ENCODE measurements around the gene DUS4L. TPM values are rescaled to one million over a fixed set of nuclear protein-coding genes. Genes with fewer than 3 reads are reported as not detected.

DUS4L gene
- total and polyA plus RNA-seq, 3 experiments from 2014 or later, result 6.6 to 11.6 (median 11.6) TPM

GRCh38 chr7:107609811-107610261, 46.1 kb downstream of the DUS4L start:
- H3K36me3 Mint-ChIP-seq, result peaks cover 10 to 33% (median 17%) of the 10 kb centered on the region in 3 donors
- no peak overlapping the region for H3K27ac ChIP-seq (ENCODE audit: low read depth, low read length)
- H3K27me3 Mint-ChIP-seq, result no peaks in the 10 kb centered on the region
- no peak overlapping the region for H3K4me3 ChIP-seq (ENCODE audit: low read length)
- H3K4me1 ChIP-seq (ENCODE audit: insufficient read depth, low read length), result no peaks in the 10 kb centered on the region
- no peaks in the 10 kb centered on the region for H3K9me3 ChIP-seq (ENCODE audit: low read length)
- no peaks in the 10 kb centered on the region for H3K9me3 Mint-ChIP-seq
- H3K4me1 Mint-ChIP-seq, result no peaks in the 10 kb centered on the region
- peaks cover 5% of the 10 kb centered on the region for H3K36me3 ChIP-seq (ENCODE audit: insufficient read depth, low read length)
- H3K4me3 Mint-ChIP-seq, result no peak overlapping the region
- POLR2A ChIA-PET, result no interaction called here
- CTCF ChIA-PET, result no interaction called here
- H3K27me3 ChIP-seq (ENCODE audit: insufficient read depth, low read length, poor library complexity, severe bottlenecking), result no peaks in the 10 kb centered on the region
- H3K27ac Mint-ChIP-seq, result no peak overlapping the region
- no peak for DNase-seq

- Mint-ChIP-seq H3K4me3 (no peak overlapping the region), H3K9me3 (no peaks in the 10 kb centered on the region), H3K4me1 (no peaks in the 10 kb centered on the region), H3K27ac (no peak overlapping the region), H3K27me3 (no peaks in the 10 kb centered on the region), H3K36me3 (peaks cover 10 to 36% (median 16%) of the 10 kb centered on the region in 3 donors)
- DNase-seq, result no peak
- Histone ChIP-seq H3K4me1 (ENCODE audit: insufficient read depth, low read length) (no peaks in the 10 kb centered on the region), H3K27ac (ENCODE audit: low read depth, low read length) (no peak overlapping the region), H3K36me3 (ENCODE audit: insufficient read depth, low read length) (peaks cover 5% of the 10 kb centered on the region), H3K27me3 (ENCODE audit: insufficient read depth, low read length, poor library complexity, severe bottlenecking) (no peaks in the 10 kb centered on the region), H3K9me3 (ENCODE audit: low read length) (no peaks in the 10 kb centered on the region), H3K4me3 (ENCODE audit: low read length) (no peak overlapping the region)
- ChIA-PET POLR2A (no interaction called here), CTCF (no interaction called here)
Measured at GRCh38 chr7:107610323-107610722, 46.6 kb downstream of the DUS4L start.

DNA sequence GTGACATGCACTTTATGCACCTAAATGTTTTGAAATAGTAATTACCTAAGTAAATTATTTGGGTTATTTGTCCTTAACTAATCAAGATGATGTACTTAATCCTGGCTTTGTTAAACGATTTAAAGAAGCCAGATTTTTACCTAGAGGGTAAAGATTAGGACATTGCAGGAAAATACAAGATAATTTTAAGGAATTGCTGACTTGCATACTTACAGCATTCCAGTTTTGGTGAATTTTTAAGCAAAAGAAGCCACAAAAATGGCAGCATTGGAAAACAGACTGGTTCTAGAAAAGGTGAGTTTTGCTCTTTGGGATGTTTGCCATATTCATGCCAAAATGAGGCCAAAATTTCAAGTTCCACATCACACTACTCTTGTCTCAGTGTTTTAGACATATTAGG, 49.7 kb downstream of the DUS4L start:
- H3K27me3 ChIP-seq (ENCODE audit: insufficient read depth, low read length, poor library complexity, severe bottlenecking), result no peaks in the 10 kb centered on the region
- H3K9me3 ChIP-seq (ENCODE audit: low read length), result no peaks in the 10 kb centered on the region
- H3K36me3 ChIP-seq (ENCODE audit: insufficient read depth, low read length), result peaks cover 5% of the 10 kb centered on the region
- Mint-ChIP-seq H3K27ac (peak overlapping the region in 1 of 8 donors; percentile 1), H3K9me3 (no peaks in the 10 kb centered on the region), H3K4me1 (no peaks in the 10 kb centered on the region), H3K27me3 (no peaks in the 10 kb centered on the region), H3K36me3 (peaks cover 10 to 44% (median 11%) of the 10 kb centered on the region in 3 donors), H3K4me3 (no peak overlapping the region)
- ChIA-PET CTCF (no interaction called here), POLR2A (no interaction called here)
- H3K4me3 ChIP-seq (ENCODE audit: low read length), result no peak overlapping the region
- no peaks in the 10 kb centered on the region for H3K4me1 ChIP-seq (ENCODE audit: insufficient read depth, low read length)
- H3K27ac ChIP-seq (ENCODE audit: low read depth, low read length), result no peak overlapping the region
- DNase-seq, result no peak

DNA sequence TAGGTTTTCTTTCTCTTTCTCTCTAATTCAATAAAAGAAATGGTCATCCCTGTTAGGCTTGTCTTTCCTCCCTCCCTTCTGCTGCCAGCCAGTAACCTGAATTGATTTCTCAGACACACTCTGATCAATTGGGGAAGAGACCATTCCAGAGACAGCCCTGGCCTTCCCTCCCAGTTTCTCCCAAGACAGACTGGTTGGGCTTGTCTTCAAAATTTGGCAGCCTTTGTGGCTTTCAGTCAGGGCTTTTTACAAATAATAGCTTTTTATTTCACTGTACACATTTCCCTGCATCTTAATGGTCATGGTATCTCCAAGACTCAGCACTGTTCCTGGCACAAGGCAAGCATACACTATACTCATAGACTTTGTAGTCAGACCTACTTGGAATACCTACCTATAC, 50.2 kb downstream of the DUS4L start:
- no peaks in the 10 kb centered on the region for H3K4me1 ChIP-seq (ENCODE audit: insufficient read depth, low read length)
- POLR2A ChIA-PET, result no interaction called here
- no peaks in the 10 kb centered on the region for H3K9me3 Mint-ChIP-seq
- peak overlapping the region in 1 of 8 donors; percentile 1 for H3K27ac Mint-ChIP-seq
- H3K36me3 ChIP-seq (ENCODE audit: insufficient read depth, low read length), result peaks cover 5% of the 10 kb centered on the region
- DNase-seq, result no peak
- H3K27ac ChIP-seq (ENCODE audit: low read depth, low read length), result no peak overlapping the region
- H3K27me3 Mint-ChIP-seq, result no peaks in the 10 kb centered on the region
- H3K9me3 ChIP-seq (ENCODE audit: low read length), result no peaks in the 10 kb centered on the region
- H3K4me3 Mint-ChIP-seq, result no peak overlapping the region
- CTCF ChIA-PET, result no interaction called here
- no peaks in the 10 kb centered on the region for H3K4me1 Mint-ChIP-seq
- peaks cover 7 to 42% (median 9%) of the 10 kb centered on the region in 3 donors for H3K36me3 Mint-ChIP-seq
- H3K4me3 ChIP-seq (ENCODE audit: low read length), result no peak overlapping the region
- no peaks in the 10 kb centered on the region for H3K27me3 ChIP-seq (ENCODE audit: insufficient read depth, low read length, poor library complexity, severe bottlenecking)

GRCh38 chr7:107614425-107614824, 50.7 kb downstream of the DUS4L start:
- Histone ChIP-seq H3K27me3 (ENCODE audit: insufficient read depth, low read length, poor library complexity, severe bottlenecking) (no peaks in the 10 kb centered on the region), H3K4me1 (ENCODE audit: insufficient read depth, low read length) (no peaks in the 10 kb centered on the region), H3K4me3 (ENCODE audit: low read length) (no peak overlapping the region), H3K27ac (ENCODE audit: low read depth, low read length) (no peak overlapping the region), H3K36me3 (ENCODE audit: insufficient read depth, low read length) (peaks cover 5% of the 10 kb centered on the region), H3K9me3 (ENCODE audit: low read length) (no peaks in the 10 kb centered on the region)
- Mint-ChIP-seq H3K9me3 (no peaks in the 10 kb centered on the region), H3K4me1 (no peaks in the 10 kb centered on the region), H3K27me3 (no peaks in the 10 kb centered on the region), H3K27ac (no peak overlapping the region), H3K4me3 (no peak overlapping the region), H3K36me3 (peaks cover 4 to 39% (median 8%) of the 10 kb centered on the region in 3 donors)
- no peak for DNase-seq
- CTCF ChIA-PET, result no interaction called here
- POLR2A ChIA-PET, result no interaction called here

DNA sequence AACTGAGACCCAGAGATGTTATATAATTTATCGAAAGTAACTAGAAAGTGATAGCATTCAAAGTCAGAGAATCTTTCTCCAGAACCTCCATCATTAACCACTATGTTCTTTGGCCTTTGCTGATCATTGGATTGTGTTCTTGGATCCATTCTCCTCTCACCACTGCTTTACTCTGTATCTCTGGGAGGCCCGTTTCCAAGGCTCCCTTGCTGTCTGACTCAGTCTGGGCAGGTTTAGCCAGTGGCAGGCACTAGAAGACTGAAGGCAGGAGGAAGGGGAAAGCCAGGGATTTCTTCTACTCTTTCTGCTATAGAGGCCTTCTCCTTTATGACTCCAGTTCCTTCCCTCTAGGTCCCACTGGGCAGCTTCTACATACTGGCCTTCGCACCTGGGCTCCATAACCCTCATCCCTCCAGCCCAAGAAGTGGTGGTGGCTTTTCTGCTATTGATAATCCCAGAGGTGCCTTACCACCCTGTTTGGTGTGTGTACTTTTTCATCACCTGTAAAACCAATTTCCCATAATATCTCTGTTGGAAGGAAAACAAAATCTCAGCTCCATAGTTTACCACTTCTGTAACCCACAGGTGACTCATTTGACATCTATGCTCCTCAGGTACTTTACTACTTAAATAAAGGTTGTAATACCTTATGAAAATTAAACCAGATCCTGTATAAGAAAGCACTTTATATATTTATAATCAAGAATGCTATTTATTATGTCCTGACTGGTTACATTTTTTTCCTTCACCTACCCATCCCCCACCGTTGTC, 52.3 kb downstream of the DUS4L start:
- peak overlapping the region in 1 of 8 donors; percentile 86 for H3K27ac Mint-ChIP-seq
- no peak for DNase-seq

DNA sequence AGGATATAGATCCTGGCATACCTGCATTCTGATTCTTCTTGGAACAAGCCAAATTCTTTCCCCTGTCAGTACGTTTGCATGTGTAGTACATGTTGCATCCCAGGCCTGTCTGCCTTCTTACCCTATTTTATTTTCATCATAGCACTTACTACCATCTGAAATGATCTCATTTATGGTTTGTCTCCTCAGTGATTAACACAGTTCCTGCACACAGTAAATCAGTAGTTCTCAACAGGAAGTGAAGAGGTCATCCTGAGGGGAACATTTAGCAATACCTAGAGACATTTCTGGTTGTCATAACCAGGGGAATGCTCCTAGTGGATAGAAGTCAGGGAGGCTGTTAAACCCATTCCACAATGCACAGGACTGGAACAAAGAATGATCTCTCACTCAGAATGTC, 58.7 kb downstream of the DUS4L start:
- CTCF ChIA-PET, result no interaction called here
- POLR2A ChIA-PET, result no interaction called here
- no peaks in the 10 kb centered on the region for H3K27me3 Mint-ChIP-seq
- peaks cover 1 to 8% (median 5%) of the 10 kb centered on the region in 3 donors for H3K36me3 Mint-ChIP-seq
- H3K4me3 Mint-ChIP-seq, result no peak overlapping the region
- no peaks in the 10 kb centered on the region for H3K9me3 ChIP-seq (ENCODE audit: low read length)
- no peaks in the 10 kb centered on the region for H3K4me1 Mint-ChIP-seq
- DNase-seq, result no peak
- no peaks in the 10 kb centered on the region for H3K9me3 Mint-ChIP-seq
- no peaks in the 10 kb centered on the region for H3K4me1 ChIP-seq (ENCODE audit: insufficient read depth, low read length)
- H3K27me3 ChIP-seq (ENCODE audit: insufficient read depth, low read length, poor library complexity, severe bottlenecking), result no peaks in the 10 kb centered on the region
- no peak overlapping the region for H3K27ac Mint-ChIP-seq
- no peak overlapping the region for H3K4me3 ChIP-seq (ENCODE audit: low read length)
- no peak overlapping the region for H3K27ac ChIP-seq (ENCODE audit: low read depth, low read length)
- H3K36me3 ChIP-seq (ENCODE audit: insufficient read depth, low read length), result no peaks in the 10 kb centered on the region

More for the DNA sequence above, 52.3 kb downstream of the DUS4L start:
- ChIA-PET CTCF (interaction anchor here (1.4 kb wide), 1 partner anchor 11 kb away, joined by 3 read pairs; no protein-coding TSS in a partner anchor), POLR2A (no interaction called here)
- Mint-ChIP-seq H3K4me1 (no peaks in the 10 kb centered on the region), H3K9me3 (no peaks in the 10 kb centered on the region), H3K4me3 (no peak overlapping the region), H3K36me3 (peaks cover 0 to 39% (median 12%) of the 10 kb centered on the region in 3 donors), H3K27me3 (no peaks in the 10 kb centered on the region)
- Histone ChIP-seq H3K36me3 (ENCODE audit: insufficient read depth, low read length) (peaks cover 5% of the 10 kb centered on the region), H3K27me3 (ENCODE audit: insufficient read depth, low read length, poor library complexity, severe bottlenecking) (no peaks in the 10 kb centered on the region), H3K4me1 (ENCODE audit: insufficient read depth, low read length) (no peaks in the 10 kb centered on the region), H3K4me3 (ENCODE audit: low read length) (no peak overlapping the region), H3K9me3 (ENCODE audit: low read length) (no peaks in the 10 kb centered on the region), H3K27ac (ENCODE audit: low read depth, low read length) (no peak overlapping the region)

DNA sequence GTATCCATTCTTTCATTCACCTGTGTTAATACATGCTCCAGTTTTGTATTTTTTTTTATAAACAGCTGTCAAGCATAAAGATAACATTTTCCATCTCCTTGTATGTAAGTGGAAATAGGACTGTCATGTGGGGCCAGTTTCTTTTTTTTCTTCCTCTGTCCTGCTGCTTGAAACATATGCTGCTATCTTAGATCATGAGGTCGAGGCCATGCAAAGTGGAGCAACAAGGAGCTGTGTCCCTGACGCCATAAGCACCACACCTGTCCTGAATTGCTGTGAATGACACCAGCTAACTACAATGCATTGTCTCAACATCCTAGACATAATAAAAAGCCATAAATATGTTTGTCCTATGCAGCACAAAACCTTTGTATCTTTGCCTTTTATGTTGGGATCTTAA, 59.1 kb downstream of the DUS4L start:
- ChIA-PET POLR2A (no interaction called here), CTCF (no interaction called here)
- H3K27me3 Mint-ChIP-seq, result no peaks in the 10 kb centered on the region
- no peak overlapping the region for H3K27ac ChIP-seq (ENCODE audit: low read depth, low read length)
- no peaks in the 10 kb centered on the region for H3K9me3 ChIP-seq (ENCODE audit: low read length)
- no peaks in the 10 kb centered on the region for H3K27me3 ChIP-seq (ENCODE audit: insufficient read depth, low read length, poor library complexity, severe bottlenecking)
- no peak overlapping the region for H3K4me3 Mint-ChIP-seq
- H3K4me1 ChIP-seq (ENCODE audit: insufficient read depth, low read length), result no peaks in the 10 kb centered on the region
- H3K27ac Mint-ChIP-seq, result no peak overlapping the region
- DNase-seq, result no peak
- no peak overlapping the region for H3K4me3 ChIP-seq (ENCODE audit: low read length)
- H3K36me3 Mint-ChIP-seq, result peaks cover 0 to 8% (median 5%) of the 10 kb centered on the region in 3 donors
- no peaks in the 10 kb centered on the region for H3K9me3 Mint-ChIP-seq
- no peaks in the 10 kb centered on the region for H3K4me1 Mint-ChIP-seq
- no peaks in the 10 kb centered on the region for H3K36me3 ChIP-seq (ENCODE audit: insufficient read depth, low read length)
